ENCODE results near the gene NDUFB8.

NDUFB8 gene

DNA sequence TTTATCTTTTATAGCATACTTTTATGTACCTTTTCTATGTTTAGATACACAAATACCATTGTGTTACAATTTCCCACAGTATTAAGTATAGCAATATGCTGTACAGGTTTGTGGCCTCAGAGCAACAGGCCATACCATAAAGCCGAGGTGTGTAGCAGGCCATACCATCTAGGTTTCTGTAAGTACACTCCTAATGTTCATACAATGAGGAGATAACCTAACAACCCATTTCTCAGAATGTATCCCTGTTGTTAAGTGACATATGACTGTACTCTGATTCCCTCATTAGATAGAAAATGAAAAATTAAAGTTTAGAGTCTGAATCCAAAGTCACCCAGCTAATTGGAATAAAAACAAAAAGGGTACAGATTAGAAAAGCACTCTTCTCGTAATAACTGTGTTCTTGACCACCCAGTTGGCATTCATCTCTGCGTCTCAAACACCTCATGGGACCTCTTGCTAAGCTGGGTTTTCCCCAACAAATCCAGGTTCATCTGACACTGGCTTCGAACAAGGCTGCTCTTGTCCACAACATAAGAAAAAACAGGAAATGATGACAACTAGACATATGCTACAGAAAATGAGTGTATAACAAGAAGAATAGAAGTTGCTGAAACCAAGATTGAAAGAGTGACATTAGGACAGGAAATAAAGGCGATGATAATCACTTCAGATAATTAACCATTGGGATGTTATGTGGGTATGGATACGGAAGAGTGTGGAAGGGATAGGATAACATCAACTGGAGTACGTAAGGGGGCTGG, 1.4 kb downstream of the NDUFB8 start:
- TF ChIP-seq, protein P1, sequence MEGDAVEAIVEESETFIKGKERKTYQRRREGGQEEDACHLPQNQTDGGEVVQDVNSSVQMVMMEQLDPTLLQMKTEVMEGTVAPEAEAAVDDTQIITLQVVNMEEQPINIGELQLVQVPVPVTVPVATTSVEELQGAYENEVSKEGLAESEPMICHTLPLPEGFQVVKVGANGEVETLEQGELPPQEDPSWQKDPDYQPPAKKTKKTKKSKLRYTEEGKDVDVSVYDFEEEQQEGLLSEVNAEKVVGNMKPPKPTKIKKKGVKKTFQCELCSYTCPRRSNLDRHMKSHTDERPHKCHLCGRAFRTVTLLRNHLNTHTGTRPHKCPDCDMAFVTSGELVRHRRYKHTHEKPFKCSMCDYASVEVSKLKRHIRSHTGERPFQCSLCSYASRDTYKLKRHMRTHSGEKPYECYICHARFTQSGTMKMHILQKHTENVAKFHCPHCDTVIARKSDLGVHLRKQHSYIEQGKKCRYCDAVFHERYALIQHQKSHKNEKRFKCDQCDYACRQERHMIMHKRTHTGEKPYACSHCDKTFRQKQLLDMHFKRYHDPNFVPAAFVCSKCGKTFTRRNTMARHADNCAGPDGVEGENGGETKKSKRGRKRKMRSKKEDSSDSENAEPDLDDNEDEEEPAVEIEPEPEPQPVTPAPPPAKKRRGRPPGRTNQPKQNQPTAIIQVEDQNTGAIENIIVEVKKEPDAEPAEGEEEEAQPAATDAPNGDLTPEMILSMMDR (IDR thresholded peaks at IDR 0.05; ENCODE audit: insufficient read depth, low read depth, low read length, missing control alignments) = no peak
- peak overlapping the region; percentile 89 for H3K4me3 ChIP-seq (ENCODE audit: low read length)

DNA sequence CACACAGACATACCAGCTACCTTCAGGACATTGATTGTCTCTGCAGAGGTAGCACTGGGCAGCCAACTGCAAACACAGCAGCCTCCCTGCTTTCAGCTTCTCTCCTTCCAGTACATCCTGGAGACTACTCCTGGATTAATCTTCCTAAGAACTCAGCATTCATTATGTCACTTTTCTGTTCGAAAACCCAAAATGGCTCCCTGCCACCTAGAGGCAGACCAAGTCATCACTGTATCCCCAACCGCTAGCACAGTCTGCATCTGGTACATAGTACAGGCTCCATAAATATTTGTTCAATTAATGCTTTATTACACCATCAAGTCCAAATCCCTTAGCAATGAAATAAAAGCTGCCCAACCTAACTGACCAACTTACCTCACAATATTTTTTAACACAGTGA, 5.0 kb downstream of the NDUFB8 start:
- H3K4me3 ChIP-seq (ENCODE audit: low read length) = no peak overlapping the region
- TF ChIP-seq, protein P1 (IDR thresholded peaks at IDR 0.05; ENCODE audit: insufficient read depth, low read depth, low read length, missing control alignments) = peak; percentile 6
- DNase-seq (ENCODE audit: low read depth) = no peak

More for the DNA sequence above, 1.4 kb downstream of the NDUFB8 start:
- DNase-seq (ENCODE audit: low read depth) = peak; percentile 38

DNA sequence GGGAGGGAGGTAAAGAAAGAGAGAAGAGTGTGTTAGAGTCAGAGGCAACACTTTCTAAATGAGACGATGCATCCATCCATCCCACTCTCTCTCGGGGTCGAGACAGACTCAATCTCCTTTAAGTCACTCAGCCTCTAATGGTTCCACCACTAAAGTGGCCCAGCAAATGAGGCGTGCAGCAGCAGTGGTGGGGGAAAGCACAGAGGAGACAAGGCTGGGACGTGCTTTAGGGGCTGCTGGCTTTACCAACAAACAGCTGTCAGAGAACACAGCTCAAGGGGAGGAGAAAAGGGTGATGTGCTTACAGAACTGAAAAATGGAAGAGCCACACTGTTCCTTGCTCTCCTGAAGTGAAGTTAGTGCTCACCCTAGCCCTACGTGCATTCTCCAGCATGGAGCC, 5.5 kb downstream of the NDUFB8 start:
- TF ChIP-seq, protein P1 (IDR thresholded peaks at IDR 0.05; ENCODE audit: insufficient read depth, low read depth, low read length, missing control alignments) = no peak
- no peak for DNase-seq (ENCODE audit: low read depth)
- no peak overlapping the region for H3K4me3 ChIP-seq (ENCODE audit: low read length)

DNA sequence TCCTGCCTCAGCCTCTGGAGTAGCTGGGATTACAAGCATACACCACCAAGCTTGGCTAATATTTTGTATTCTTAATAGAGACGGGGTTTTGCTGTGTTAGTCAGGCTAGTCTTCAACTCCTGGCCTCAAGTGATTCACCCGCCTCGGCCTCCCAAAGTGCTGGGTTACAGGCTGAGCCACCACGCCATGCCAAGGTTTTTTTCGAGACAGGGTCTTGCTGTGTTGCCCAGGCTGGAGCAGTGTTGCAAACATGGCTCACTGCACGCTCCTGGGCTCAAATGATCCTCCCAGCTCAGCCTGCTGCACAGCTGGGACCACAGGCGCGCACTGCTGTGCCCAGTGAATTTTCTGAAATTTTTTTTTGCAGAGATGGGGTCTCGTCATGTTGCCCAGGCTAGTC, 6.7 kb downstream of the NDUFB8 start:
- TF ChIP-seq, protein P1 (IDR thresholded peaks at IDR 0.05; ENCODE audit: insufficient read depth, low read depth, low read length, missing control alignments) = no peak
- peak; percentile 41 for DNase-seq (ENCODE audit: low read depth)

DNA sequence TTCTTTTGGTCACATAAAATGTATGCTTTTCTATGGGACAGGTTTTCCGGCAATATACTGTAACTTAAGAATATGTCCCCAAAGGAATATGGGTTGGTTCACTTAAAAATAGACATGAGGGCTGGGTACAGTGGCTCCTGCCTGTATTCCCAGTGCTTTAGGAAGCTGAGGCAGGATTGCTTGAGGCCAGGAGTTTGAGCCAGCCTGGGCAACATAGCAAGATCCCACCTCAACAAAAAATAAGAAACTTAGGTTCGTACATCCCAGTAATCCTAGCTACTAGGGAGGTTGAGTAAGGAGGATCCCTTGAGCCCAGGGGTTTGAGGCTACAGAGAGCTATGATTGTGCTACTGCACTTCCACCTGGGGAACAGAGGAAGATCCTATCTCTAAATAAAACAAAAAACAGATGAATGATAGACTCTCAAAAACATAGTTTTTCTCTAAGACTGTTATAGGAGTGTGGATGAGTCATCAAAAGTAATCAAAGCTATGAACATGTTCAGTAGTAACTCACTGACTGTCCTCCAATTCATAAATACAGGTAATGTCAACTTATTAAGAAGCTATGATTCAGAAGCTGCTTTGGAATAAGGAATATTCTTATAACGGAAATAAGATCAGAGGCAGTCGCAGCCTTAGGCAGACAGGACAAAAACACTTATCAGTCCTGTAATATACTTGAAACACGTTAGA, 7.4 kb downstream of the NDUFB8 start:
- TF ChIP-seq, protein P1 (IDR thresholded peaks at IDR 0.05; ENCODE audit: insufficient read depth, low read depth, low read length, missing control alignments) = no peak
- no peak overlapping the region for H3K4me3 ChIP-seq (ENCODE audit: low read length)
- peak; percentile 69 for DNase-seq (ENCODE audit: low read depth)

More for the DNA sequence above, 6.7 kb downstream of the NDUFB8 start:
- H3K4me3 ChIP-seq (ENCODE audit: low read length) = no peak overlapping the region

DNA sequence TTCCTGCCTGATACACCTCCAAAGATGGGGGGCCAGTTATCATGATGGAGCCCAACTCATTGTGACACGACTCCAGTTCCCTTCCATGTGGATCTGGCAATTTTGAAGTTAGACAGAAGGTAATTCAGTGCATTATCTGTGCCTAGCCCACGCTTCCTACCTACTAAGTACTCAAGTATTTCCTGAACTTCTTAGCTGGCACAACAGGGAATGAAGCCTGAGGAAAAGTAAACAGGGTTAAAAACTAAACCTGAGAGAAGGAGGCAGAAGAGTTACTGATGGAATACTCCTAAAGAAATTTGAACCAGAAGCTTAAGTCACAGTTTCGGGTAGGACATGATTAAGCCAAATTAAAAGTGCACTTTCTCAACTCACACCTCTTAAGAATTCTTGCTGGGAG, 8.9 kb downstream of the NDUFB8 start:
- TF ChIP-seq, protein P1 (IDR thresholded peaks at IDR 0.05; ENCODE audit: insufficient read depth, low read depth, low read length, missing control alignments) = no peak
- H3K4me3 ChIP-seq (ENCODE audit: low read length) = no peak overlapping the region
- peak; percentile 88 for DNase-seq (ENCODE audit: low read depth)

All from epithelial cell of esophagus (primary cell).